Mucosa of rectum (tissue), 2 donors: ENCODE measurements around the gene ZNF277.

Experiments
- H3K27ac ChIP-seq, 2 donors: one replicate each; pipeline ENCODE4 v1.7.0; 2013; ENCODE audit warnings: inconsistent platforms in 2 of 2, low read depth in 2 of 2, low read length in 2 of 2
- H3K27me3 ChIP-seq, 2 donors: one replicate each; pipeline ENCODE4 v1.7.0; 2013; ENCODE audit warnings: low read length in 2 of 2; ENCODE audit not compliant: control insufficient read depth in 2 of 2, insufficient read depth in 2 of 2
- H3K36me3 ChIP-seq, 2 donors: one replicate each; pipeline ENCODE4 v1.7.0; 2013; ENCODE audit warnings: low read length in 2 of 2; ENCODE audit not compliant: control insufficient read depth in 2 of 2, insufficient read depth in 2 of 2
- H3K4me1 ChIP-seq, 2 donors: one replicate each; pipeline ENCODE4 v1.7.0; 2013; ENCODE audit warnings: low read length in 2 of 2, mild to moderate bottlenecking in 1 of 2; ENCODE audit not compliant: control insufficient read depth in 2 of 2, insufficient read depth in 2 of 2
- H3K4me3 ChIP-seq, 2 donors: one replicate each; pipeline ENCODE4 v1.7.0; 2013; ENCODE audit warnings: low read length in 2 of 2
- H3K9ac ChIP-seq, 2 donors: one replicate each; pipeline ENCODE4 v1.7.0; 2013; ENCODE audit warnings: low read length in 2 of 2, low read depth in 1 of 2, mild to moderate bottlenecking in 1 of 2
- H3K9me3 ChIP-seq, 2 donors: one replicate each; pipeline ENCODE4 v1.7.0; 2013; ENCODE audit warnings: low read length in 2 of 2; ENCODE audit not compliant: control insufficient read depth in 2 of 2
- donor health status: healthy.
- donor health status: Normal muscosa, but diverticular disease.

The ZNF277 gene

GRCh38 chr7:112283382-112283910 lies 77.0 kb downstream of the ZNF277 start:
- Histone ChIP-seq H3K4me1 (no peaks in the 10 kb centered on the region), H3K27me3 (no peaks in the 10 kb centered on the region), H3K9me3 (no peaks in the 10 kb centered on the region), H3K27ac (no peak overlapping the region), H3K4me3 (no peak overlapping the region), H3K9ac (no peak overlapping the region), H3K36me3 (peaks cover 0 to 4% of the 10 kb centered on the region in 2 donors)

GRCh38 chr7:112286250-112287086 lies 80.0 kb downstream of the ZNF277 start:
- no peak overlapping the region for H3K27ac ChIP-seq
- H3K9me3 ChIP-seq, result no peaks in the 10 kb centered on the region
- no peaks in the 10 kb centered on the region for H3K27me3 ChIP-seq
- H3K36me3 ChIP-seq, result peaks cover 6 to 9% of the 10 kb centered on the region in 2 donors
- H3K9ac ChIP-seq, result no peak overlapping the region
- no peak overlapping the region for H3K4me3 ChIP-seq
- no peaks in the 10 kb centered on the region for H3K4me1 ChIP-seq

- H3K27me3 ChIP-seq, result no peaks in the 10 kb centered on the region
- no peak overlapping the region for H3K4me3 ChIP-seq
- no peak overlapping the region for H3K27ac ChIP-seq
- no peak overlapping the region for H3K9ac ChIP-seq
- no peaks in the 10 kb centered on the region for H3K9me3 ChIP-seq
- no peaks in the 10 kb centered on the region for H3K4me1 ChIP-seq
- peaks cover 6 to 9% of the 10 kb centered on the region in 2 donors for H3K36me3 ChIP-seq
Measured at GRCh38 chr7:112288301-112288700, 81.8 kb downstream of the ZNF277 start.

- no peak overlapping the region for H3K27ac ChIP-seq
- no peak overlapping the region for H3K4me3 ChIP-seq
- no peaks in the 10 kb centered on the region for H3K4me1 ChIP-seq
- H3K36me3 ChIP-seq, result peaks cover 6 to 9% of the 10 kb centered on the region in 2 donors
- H3K27me3 ChIP-seq, result no peaks in the 10 kb centered on the region
- no peaks in the 10 kb centered on the region for H3K9me3 ChIP-seq
- no peak overlapping the region for H3K9ac ChIP-seq
Measured at GRCh38 chr7:112290065-112290464, 83.6 kb downstream of the ZNF277 start.

GRCh38 chr7:112292162-112292561 lies 85.7 kb downstream of the ZNF277 start:
- Histone ChIP-seq H3K9ac (no peak overlapping the region), H3K36me3 (peaks cover 6 to 9% of the 10 kb centered on the region in 2 donors), H3K9me3 (no peaks in the 10 kb centered on the region), H3K27me3 (no peaks in the 10 kb centered on the region), H3K4me1 (no peaks in the 10 kb centered on the region), H3K27ac (no peak overlapping the region), H3K4me3 (no peak overlapping the region)

GRCh38 chr7:112293416-112293815 lies 86.9 kb downstream of the ZNF277 start:
- Histone ChIP-seq H3K36me3 (peaks cover 6 to 9% of the 10 kb centered on the region in 2 donors), H3K27me3 (no peaks in the 10 kb centered on the region), H3K9me3 (no peaks in the 10 kb centered on the region), H3K27ac (no peak overlapping the region), H3K4me3 (no peak overlapping the region), H3K9ac (no peak overlapping the region), H3K4me1 (no peaks in the 10 kb centered on the region)

DNA sequence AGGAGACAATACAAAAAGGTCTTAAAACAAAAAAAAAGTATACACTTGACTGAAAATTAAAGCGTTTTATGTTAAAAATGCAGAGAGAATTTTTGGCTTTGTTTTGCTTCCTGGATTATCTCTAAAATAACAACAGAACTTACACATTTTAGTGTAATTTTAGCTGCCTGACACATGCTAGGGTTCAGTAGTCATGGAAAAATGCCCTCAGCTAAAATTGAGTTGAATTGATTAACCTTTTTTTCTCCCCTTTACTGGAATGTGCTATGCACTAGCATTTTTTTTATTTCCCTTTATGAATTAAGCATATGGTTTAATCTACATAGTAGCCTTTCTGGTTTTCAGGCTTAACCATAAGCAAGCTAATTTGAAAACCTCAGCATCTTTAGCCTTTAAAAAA lies 89.9 kb downstream of the ZNF277 start:
- Histone ChIP-seq H3K4me1 (no peaks in the 10 kb centered on the region), H3K27ac (no peak overlapping the region), H3K27me3 (no peaks in the 10 kb centered on the region), H3K36me3 (peaks cover 0 to 6% of the 10 kb centered on the region in 2 donors), H3K4me3 (no peak overlapping the region), H3K9ac (no peak overlapping the region), H3K9me3 (no peaks in the 10 kb centered on the region)

DNA sequence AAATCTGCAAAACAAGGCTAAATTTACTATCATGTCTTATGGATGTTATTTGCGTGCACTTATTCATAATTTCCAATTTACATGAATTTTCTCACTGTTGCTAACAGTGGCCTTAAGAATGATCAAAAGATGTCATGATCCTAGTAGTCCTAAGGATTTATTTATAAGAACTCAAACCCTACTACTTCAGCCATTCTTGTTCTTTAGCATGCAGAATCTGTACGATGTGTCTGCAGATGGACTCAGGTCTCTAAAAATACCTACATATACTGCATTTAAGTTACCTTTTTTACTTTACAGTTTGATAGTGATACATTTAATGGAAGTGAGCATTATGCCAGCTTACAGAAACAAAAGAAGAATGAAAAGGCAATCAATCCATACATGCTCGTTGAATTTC lies 91.2 kb downstream of the ZNF277 start:
- H3K27me3 ChIP-seq, result no peaks in the 10 kb centered on the region
- H3K27ac ChIP-seq, result no peak overlapping the region
- no peak overlapping the region for H3K9ac ChIP-seq
- H3K9me3 ChIP-seq, result no peaks in the 10 kb centered on the region
- H3K36me3 ChIP-seq, result peaks cover 0 to 6% of the 10 kb centered on the region in 2 donors
- no peaks in the 10 kb centered on the region for H3K4me1 ChIP-seq
- no peak overlapping the region for H3K4me3 ChIP-seq

DNA sequence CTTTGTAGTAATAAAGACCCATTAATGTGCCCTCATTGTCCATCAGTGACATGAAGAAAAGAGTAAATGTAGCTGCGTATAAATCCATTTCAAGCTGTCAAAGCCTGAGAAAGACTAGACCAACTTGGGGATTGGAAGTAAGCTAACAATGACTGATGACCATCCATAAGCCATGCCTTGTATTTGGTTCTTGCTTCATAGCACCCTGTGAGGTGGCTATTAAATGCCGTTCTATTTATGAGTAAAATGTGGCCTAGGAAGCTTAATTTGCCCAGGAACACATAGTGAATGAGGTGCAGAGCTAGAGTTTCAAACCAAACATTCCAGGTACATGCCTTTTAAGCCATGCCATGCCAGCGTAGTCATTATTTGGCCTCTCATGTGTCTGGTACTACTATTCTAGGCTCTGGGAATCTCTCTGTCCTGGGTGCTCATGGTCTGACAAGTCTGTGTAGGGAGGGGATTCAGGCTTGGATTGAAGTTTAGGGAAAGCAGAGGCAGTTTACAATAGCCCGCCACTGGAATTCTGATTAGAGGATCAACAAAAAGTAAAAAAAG lies 92.1 kb downstream of the ZNF277 start:
- Histone ChIP-seq H3K4me1 (no peaks in the 10 kb centered on the region), H3K4me3 (no peak overlapping the region), H3K27ac (no peak overlapping the region), H3K27me3 (no peaks in the 10 kb centered on the region), H3K36me3 (peaks cover 0 to 6% of the 10 kb centered on the region in 2 donors), H3K9me3 (no peaks in the 10 kb centered on the region), H3K9ac (no peak overlapping the region)

DNA sequence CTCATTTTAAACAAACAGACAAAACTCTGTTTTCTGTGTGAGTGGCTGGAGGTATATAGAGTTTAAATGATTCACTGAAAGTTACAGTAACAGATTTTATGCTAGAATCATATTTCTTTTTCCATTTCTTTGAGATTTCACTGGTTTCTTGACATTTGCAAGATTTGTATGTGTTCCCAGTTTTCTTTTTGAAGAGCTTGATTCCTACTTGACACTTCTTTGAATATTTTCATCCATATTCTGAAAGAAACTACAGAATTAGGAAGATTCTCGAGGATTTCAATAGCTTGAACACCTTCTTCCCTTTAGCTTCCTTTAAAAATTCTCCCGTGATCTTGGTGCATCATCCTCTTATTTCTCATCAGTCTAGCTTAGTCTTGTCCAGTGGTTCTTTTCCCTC lies 93.6 kb downstream of the ZNF277 start:
- H3K27me3 ChIP-seq, result no peaks in the 10 kb centered on the region
- peaks cover 0 to 6% of the 10 kb centered on the region in 2 donors for H3K36me3 ChIP-seq
- no peak overlapping the region for H3K9ac ChIP-seq
- no peak overlapping the region for H3K27ac ChIP-seq
- no peak overlapping the region for H3K4me3 ChIP-seq
- no peaks in the 10 kb centered on the region for H3K9me3 ChIP-seq
- no peaks in the 10 kb centered on the region for H3K4me1 ChIP-seq
